ENCODE results near the gene SAYSD1.
"Not testable (repeated sequence)": the region's sequence is repeated elsewhere in the genome, so short reads cannot be mapped to it uniquely, and the experiment has no call there.

SAYSD1 gene

DNA sequence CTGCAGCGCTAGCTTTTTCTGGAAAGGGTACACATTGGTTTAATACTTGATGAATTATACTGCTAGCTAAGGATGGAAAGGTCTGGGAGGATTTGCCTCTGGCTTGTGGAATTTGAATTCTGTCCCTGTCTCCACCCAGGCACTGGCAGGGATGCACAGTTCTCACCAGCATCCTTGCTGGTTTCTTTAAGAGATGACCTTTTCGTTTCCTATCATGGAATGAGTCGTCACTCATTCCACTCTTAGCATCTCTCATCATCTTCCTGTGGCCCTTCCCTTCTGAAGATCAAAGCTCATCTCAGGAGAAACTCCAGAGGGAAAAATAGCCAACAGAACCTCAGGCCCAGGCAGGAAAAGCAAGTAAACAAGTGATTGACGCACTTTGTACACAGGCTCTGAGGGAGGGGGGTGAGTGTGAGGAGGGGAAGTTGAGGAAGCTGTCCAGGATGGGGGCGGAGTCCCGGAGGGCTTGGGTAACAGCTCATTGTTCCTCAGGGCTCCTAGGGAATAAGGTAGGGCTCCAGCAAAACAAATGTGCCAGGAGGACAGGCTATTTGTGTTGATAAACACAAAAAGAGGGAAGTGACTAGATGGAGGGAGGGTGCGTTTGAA, 25.7 kb upstream of the SAYSD1 start:
- no peaks in the 10 kb centered on the region for H3F3A ChIP-seq (ENCODE audit: insufficient read depth)
- no peak overlapping the region for H3K27ac ChIP-seq (ENCODE audit: low read depth, low read length)
- no peaks in the 10 kb centered on the region for H3K79me2 ChIP-seq (ENCODE audit: insufficient read depth, low read length)
- H3K36me3 ChIP-seq (ENCODE audit: low read length): no peaks in the 10 kb centered on the region
- no peaks in the 10 kb centered on the region for H3K9me2 ChIP-seq (replicated peaks; ENCODE audit: insufficient read depth, low read length)
- no peak overlapping the region for H3K9ac ChIP-seq (ENCODE audit: low read length)
- H3K9me3 ChIP-seq (ENCODE audit: insufficient read depth, low read length): no peaks in the 10 kb centered on the region
- no peaks in the 10 kb centered on the region for H3K27me3 ChIP-seq (ENCODE audit: low read length)
- H2AFZ ChIP-seq (ENCODE audit: low read depth, low read length, severe bottlenecking): no peak overlapping the region
- no peaks in the 10 kb centered on the region for H4K20me1 ChIP-seq (ENCODE audit: low read depth, low read length)
- H3K4me2 ChIP-seq (ENCODE audit: low read depth, low read length, poor library complexity, severe bottlenecking): no peak overlapping the region
- no peak for TF ChIP-seq EZH2phosphoT487 (conservative IDR thresholded peaks at IDR 0.05; ENCODE audit: low read length)
- TF ChIP-seq, protein P1, sequence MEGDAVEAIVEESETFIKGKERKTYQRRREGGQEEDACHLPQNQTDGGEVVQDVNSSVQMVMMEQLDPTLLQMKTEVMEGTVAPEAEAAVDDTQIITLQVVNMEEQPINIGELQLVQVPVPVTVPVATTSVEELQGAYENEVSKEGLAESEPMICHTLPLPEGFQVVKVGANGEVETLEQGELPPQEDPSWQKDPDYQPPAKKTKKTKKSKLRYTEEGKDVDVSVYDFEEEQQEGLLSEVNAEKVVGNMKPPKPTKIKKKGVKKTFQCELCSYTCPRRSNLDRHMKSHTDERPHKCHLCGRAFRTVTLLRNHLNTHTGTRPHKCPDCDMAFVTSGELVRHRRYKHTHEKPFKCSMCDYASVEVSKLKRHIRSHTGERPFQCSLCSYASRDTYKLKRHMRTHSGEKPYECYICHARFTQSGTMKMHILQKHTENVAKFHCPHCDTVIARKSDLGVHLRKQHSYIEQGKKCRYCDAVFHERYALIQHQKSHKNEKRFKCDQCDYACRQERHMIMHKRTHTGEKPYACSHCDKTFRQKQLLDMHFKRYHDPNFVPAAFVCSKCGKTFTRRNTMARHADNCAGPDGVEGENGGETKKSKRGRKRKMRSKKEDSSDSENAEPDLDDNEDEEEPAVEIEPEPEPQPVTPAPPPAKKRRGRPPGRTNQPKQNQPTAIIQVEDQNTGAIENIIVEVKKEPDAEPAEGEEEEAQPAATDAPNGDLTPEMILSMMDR (IDR thresholded peaks at IDR 0.05; ENCODE audit: insufficient read depth, low read length, poor library complexity, severe bottlenecking): no peak
- no peak overlapping the region for H3K4me3 ChIP-seq (ENCODE audit: insufficient read depth, low read length, poor library complexity, severe bottlenecking)

- H3K27ac ChIP-seq (ENCODE audit: low read depth, low read length): no peak overlapping the region
- no peaks in the 10 kb centered on the region for H3K36me3 ChIP-seq (ENCODE audit: low read length)
- no peaks in the 10 kb centered on the region for H3K27me3 ChIP-seq (ENCODE audit: low read length)
- no peak overlapping the region for H3K4me3 ChIP-seq (ENCODE audit: insufficient read depth, low read length, poor library complexity, severe bottlenecking)
- H3K4me2 ChIP-seq (ENCODE audit: low read depth, low read length, poor library complexity, severe bottlenecking): no peak overlapping the region
- no peak overlapping the region for H2AFZ ChIP-seq (ENCODE audit: low read depth, low read length, severe bottlenecking)
- no peaks in the 10 kb centered on the region for H3K9me3 ChIP-seq (ENCODE audit: insufficient read depth, low read length)
- TF ChIP-seq, protein P1 (IDR thresholded peaks at IDR 0.05; ENCODE audit: insufficient read depth, low read length, poor library complexity, severe bottlenecking): no peak
- no peak for TF ChIP-seq EZH2phosphoT487 (conservative IDR thresholded peaks at IDR 0.05; ENCODE audit: low read length)
- H3K9ac ChIP-seq (ENCODE audit: low read length): no peak overlapping the region
- H3F3A ChIP-seq (ENCODE audit: insufficient read depth): no peaks in the 10 kb centered on the region
- no peaks in the 10 kb centered on the region for H3K79me2 ChIP-seq (ENCODE audit: insufficient read depth, low read length)
- no peaks in the 10 kb centered on the region for H3K9me2 ChIP-seq (replicated peaks; ENCODE audit: insufficient read depth, low read length)
- H4K20me1 ChIP-seq (ENCODE audit: low read depth, low read length): no peaks in the 10 kb centered on the region
Observed at GRCh38 chr6:39137245-39137644, 22.3 kb upstream of the SAYSD1 start.

DNA sequence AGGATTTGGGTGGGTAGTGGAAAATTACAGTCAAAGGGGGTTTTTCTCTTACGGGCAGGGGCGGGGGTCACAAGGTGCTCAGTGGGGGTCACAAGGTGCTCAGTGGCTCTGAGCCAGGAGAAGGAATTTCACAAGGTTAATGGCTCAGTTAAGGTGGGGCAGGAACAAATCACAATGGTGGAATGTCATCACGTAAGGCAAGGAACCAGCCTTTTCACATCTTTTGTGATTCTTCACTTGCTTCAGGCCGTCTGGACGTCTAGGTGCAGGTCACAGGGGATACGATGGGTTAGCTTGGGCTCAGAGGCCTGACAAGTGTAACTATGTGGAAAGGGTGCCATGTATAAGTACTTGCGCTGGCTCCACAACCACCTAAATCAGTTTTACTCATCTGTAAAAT, 21.2 kb upstream of the SAYSD1 start:
- not testable (repeated sequence) for H3K36me3 ChIP-seq (ENCODE audit: low read length); H4K20me1 ChIP-seq (ENCODE audit: low read depth, low read length); H3K4me2 ChIP-seq (ENCODE audit: low read depth, low read length, poor library complexity, severe bottlenecking); H3K27ac ChIP-seq (ENCODE audit: low read depth, low read length); H3K9me3 ChIP-seq (ENCODE audit: insufficient read depth, low read length); H3K27me3 ChIP-seq (ENCODE audit: low read length); H3K79me2 ChIP-seq (ENCODE audit: insufficient read depth, low read length); H3K9me2 ChIP-seq (replicated peaks; ENCODE audit: insufficient read depth, low read length); H2AFZ ChIP-seq (ENCODE audit: low read depth, low read length, severe bottlenecking); H3K4me3 ChIP-seq (ENCODE audit: insufficient read depth, low read length, poor library complexity, severe bottlenecking); H3F3A ChIP-seq (ENCODE audit: insufficient read depth); H3K9ac ChIP-seq (ENCODE audit: low read length)

DNA sequence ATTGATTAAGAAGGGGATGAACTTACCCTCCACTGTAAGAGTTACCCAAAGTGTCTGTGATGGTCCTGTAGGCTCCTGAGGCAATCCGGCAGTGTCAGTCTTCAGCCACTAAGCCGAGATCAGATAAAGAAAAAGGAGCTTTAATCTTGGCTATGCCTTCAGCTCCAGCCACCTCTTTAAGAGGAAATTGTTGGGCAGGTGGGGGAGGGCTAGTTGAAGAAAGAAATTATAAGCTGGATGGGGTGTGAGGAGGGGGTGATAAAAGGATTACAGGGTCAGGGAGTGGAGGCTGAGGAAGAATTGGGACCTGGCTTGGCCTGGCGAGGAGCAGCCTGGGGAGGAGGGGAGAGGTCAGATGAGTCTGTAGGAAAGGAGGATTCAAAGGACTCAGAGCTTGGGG, 19.8 kb upstream of the SAYSD1 start:
- not testable (repeated sequence) for H3K9me3 ChIP-seq (ENCODE audit: insufficient read depth, low read length); H3K9ac ChIP-seq (ENCODE audit: low read length); H3K4me3 ChIP-seq (ENCODE audit: insufficient read depth, low read length, poor library complexity, severe bottlenecking); H3K27me3 ChIP-seq (ENCODE audit: low read length); H4K20me1 ChIP-seq (ENCODE audit: low read depth, low read length); H3K4me2 ChIP-seq (ENCODE audit: low read depth, low read length, poor library complexity, severe bottlenecking); H3K36me3 ChIP-seq (ENCODE audit: low read length); H3K9me2 ChIP-seq (replicated peaks; ENCODE audit: insufficient read depth, low read length); H3K79me2 ChIP-seq (ENCODE audit: insufficient read depth, low read length); H2AFZ ChIP-seq (ENCODE audit: low read depth, low read length, severe bottlenecking); H3K27ac ChIP-seq (ENCODE audit: low read depth, low read length); H3F3A ChIP-seq (ENCODE audit: insufficient read depth)
